ENCODE results near the gene MAN2C1.

GRCh38 chr15:75369897-75370581 is 1.6 kb upstream of the MAN2C1 start:
- no peak for TF ChIP-seq POLR2AphosphoS5 (IDR thresholded peaks at IDR 0.05; ENCODE audit: control insufficient read depth, insufficient read depth, low read depth, low read length)
- no peak for TF ChIP-seq MAFK (IDR thresholded peaks at IDR 0.05; ENCODE audit: low read length)
- TF ChIP-seq POLR2A (conservative IDR thresholded peaks at IDR 0.05), result no peak
- TF ChIP-seq SMC3 (conservative IDR thresholded peaks at IDR 0.05; ENCODE audit: insufficient read depth, low read depth, low read length), result no peak
- TF ChIP-seq ETS1 (conservative IDR thresholded peaks at IDR 0.05; ENCODE audit: control insufficient read depth, low read depth, low read length), result no peak
- no peak for TF ChIP-seq JUNB (CRISPR knock-in tag; conservative IDR thresholded peaks at IDR 0.05)
- no peak for TF ChIP-seq SIN3B (IDR thresholded peaks at IDR 0.05; ENCODE audit: low read depth)
